ENCODE measurements around the gene ATRN.

- TF ChIP-seq, protein P1, sequence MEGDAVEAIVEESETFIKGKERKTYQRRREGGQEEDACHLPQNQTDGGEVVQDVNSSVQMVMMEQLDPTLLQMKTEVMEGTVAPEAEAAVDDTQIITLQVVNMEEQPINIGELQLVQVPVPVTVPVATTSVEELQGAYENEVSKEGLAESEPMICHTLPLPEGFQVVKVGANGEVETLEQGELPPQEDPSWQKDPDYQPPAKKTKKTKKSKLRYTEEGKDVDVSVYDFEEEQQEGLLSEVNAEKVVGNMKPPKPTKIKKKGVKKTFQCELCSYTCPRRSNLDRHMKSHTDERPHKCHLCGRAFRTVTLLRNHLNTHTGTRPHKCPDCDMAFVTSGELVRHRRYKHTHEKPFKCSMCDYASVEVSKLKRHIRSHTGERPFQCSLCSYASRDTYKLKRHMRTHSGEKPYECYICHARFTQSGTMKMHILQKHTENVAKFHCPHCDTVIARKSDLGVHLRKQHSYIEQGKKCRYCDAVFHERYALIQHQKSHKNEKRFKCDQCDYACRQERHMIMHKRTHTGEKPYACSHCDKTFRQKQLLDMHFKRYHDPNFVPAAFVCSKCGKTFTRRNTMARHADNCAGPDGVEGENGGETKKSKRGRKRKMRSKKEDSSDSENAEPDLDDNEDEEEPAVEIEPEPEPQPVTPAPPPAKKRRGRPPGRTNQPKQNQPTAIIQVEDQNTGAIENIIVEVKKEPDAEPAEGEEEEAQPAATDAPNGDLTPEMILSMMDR (conservative IDR thresholded peaks at IDR 0.05; ENCODE audit: low read depth in 2 of 2): no peak
- TF ChIP-seq CREB1 (CRISPR knock-in tag; IDR thresholded peaks at IDR 0.05; ENCODE audit: low read depth) (no peak), POLR2AphosphoS5 (IDR thresholded peaks at IDR 0.05; ENCODE audit: low read depth) (no peak), REST (IDR thresholded peaks at IDR 0.05; ENCODE audit: unreplicated experiment) (no peak), EZH2 (IDR thresholded peaks at IDR 0.05; ENCODE audit: low read depth, unreplicated experiment) (no peak), EZH2phosphoT487 (IDR thresholded peaks at IDR 0.05; ENCODE audit: unreplicated experiment) (no peak), ETS1 (IDR thresholded peaks at IDR 0.05) (no peak), JUNB (IDR thresholded peaks at IDR 0.05; ENCODE audit: unreplicated experiment) (no peak), ZNF114 (CRISPR knock-in tag; IDR thresholded peaks at IDR 0.05) (no peak)
Observed at GRCh38 chr20:3648951-3649350, 178.1 kb downstream of the ATRN start.
